Right atrium auricular region (tissue), 2 donors: ENCODE data around the gene MCEMP1. TPM values are rescaled to one million over a fixed set of nuclear protein-coding genes. Genes with fewer than 3 reads are reported as not detected.

Source experiments
- DNase-seq: peaks from one replicate; pipeline ENCODE4 v3.0.0-alpha.2; 2019; ENCODE audit warnings: low spot score
- H3K27ac ChIP-seq, 2 donors: fragments of 200-600 bp; sonication (generic); 1 replicate in 1 of 2; 2 replicates in 1 of 2; pipeline ENCODE4 v1.5.1; 2016 to 2019
- H3K27me3 ChIP-seq, 2 donors: fragments of 200-600 bp; sonication (generic); one replicate each; pipeline versions ENCODE4 v1.5.1 to v1.6.0; 2017 to 2019
- H3K36me3 ChIP-seq: fragments of 200-600 bp; sonication (generic); one replicate; pipeline ENCODE4 v1.5.1; 2016
- H3K4me1 ChIP-seq, 2 donors: fragments of 200-600 bp; sonication (generic); one replicate each; pipeline versions ENCODE4 v1.5.1 to v1.6.0; 2017 to 2019
- H3K4me3 ChIP-seq, 2 donors: fragments of 200-600 bp; sonication (generic); 1 replicate in 1 of 2; 2 replicates in 1 of 2; pipeline ENCODE4 v1.5.1; 2017 to 2019; ENCODE audit warnings: mild to moderate bottlenecking in 1 of 2, moderate library complexity in 1 of 2
- H3K9me3 ChIP-seq, 2 donors: fragments of 200-600 bp; sonication (generic); one replicate each; pipeline ENCODE4 v1.5.1; 2019
- total RNA-seq, 2 donors: library from RNA; depleted of rRNA; stranded (reverse); fragments of >200 nt; gene quantifications; one replicate each; pipeline ENCODE4 v1.1.0, GENCODE V29; 2016
- TF ChIP-seq, protein P1 (sequence below), 2 donors: fragments of 200-600 bp; sonication (generic); IDR thresholded peaks; one replicate each; pipeline ENCODE4 v1.5.1; 2019; ENCODE audit warnings: antibody characterized with exemption in 2 of 2

Gene MCEMP1
- total RNA-seq, 2 donors from 2014 or later: 0.70 to 1.5 TPM

DNA sequence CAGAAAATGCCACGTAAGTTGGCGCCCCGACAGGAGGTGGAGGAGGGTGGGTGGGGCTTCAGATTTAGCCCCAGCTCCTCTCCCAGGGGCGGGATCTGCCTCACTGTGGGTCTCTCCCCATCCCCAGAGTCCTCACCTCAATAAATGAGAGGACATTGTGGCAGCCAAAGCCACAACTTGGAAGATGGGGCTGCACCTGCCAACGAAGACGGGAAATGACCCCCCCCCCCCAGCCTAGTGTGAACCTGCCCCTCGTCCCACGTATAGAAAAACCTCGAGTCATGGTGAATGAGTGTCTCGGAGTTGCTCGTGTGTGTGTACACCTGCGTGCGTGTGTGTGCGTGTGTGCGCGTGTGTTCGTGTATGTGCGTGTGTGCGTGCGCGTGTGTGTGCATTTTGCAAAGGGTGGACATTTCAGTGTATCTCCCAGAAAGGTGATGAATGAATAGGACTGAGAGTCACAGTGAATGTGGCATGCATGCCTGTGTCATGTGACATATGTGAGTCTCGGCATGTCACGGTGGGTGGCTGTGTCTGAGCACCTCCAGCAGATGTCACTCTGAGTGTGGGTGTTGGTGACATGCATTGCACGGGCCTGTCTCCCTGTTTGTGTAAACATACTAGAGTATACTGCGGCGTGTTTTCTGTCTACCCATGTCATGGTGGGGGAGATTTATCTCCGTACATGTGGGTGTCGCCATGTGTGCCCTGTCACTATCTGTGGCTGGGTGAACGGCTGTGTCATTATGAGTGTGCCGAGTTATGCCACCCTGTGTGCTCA, 2.3 kb downstream of the MCEMP1 start:
- Histone ChIP-seq H3K4me3 (no peak overlapping the region), H3K9me3 (no peaks in the 10 kb centered on the region), H3K36me3 (peaks cover 11% of the 10 kb centered on the region), H3K27me3 (no peaks in the 10 kb centered on the region), H3K27ac (no peak overlapping the region), H3K4me1 (peaks cover 0 to 16% of the 10 kb centered on the region in 2 donors)
- TF ChIP-seq, protein P1, sequence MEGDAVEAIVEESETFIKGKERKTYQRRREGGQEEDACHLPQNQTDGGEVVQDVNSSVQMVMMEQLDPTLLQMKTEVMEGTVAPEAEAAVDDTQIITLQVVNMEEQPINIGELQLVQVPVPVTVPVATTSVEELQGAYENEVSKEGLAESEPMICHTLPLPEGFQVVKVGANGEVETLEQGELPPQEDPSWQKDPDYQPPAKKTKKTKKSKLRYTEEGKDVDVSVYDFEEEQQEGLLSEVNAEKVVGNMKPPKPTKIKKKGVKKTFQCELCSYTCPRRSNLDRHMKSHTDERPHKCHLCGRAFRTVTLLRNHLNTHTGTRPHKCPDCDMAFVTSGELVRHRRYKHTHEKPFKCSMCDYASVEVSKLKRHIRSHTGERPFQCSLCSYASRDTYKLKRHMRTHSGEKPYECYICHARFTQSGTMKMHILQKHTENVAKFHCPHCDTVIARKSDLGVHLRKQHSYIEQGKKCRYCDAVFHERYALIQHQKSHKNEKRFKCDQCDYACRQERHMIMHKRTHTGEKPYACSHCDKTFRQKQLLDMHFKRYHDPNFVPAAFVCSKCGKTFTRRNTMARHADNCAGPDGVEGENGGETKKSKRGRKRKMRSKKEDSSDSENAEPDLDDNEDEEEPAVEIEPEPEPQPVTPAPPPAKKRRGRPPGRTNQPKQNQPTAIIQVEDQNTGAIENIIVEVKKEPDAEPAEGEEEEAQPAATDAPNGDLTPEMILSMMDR (IDR thresholded peaks at IDR 0.05): no peak
- no peak for DNase-seq

DNA sequence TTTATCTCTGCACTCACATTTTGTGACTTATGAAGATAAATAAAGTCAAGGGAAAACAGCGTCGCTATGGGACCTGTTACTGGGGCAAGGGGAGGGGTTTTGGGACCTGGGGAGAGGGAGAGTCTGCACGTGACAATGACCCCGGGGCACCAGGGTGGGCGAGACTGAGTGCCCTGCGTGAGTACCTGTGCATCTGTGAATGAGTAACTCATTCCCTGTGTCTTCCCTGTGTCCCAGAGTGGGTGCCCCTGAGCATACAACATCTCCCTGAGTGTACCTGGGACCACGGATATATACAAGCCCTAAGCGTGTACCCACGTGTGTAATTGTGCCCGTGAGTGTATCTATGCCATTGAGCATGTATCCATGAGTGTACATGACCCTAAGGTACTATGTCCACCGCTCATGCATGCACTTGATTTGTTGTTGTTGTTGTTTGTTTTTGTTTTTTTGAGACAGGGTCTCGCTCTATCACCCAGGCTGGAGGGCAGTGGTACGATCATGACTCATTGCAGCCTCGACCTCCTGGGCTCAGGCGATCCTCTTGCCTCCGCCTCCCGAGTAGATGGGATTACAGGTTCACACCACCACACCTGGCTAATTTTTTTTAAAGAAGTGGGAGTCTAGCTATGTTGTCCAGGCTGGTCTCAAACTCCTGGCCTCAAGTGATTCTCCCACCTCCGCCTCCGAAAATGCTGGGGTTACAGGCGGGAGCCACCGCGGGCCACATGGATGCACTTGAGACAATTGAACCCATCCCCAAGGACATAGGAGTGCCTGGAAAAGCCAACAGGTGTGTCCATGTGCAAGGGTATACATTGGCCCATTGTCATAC, 3.1 kb downstream of the MCEMP1 start:
- Histone ChIP-seq H3K9me3 (no peaks in the 10 kb centered on the region), H3K36me3 (peaks cover 11% of the 10 kb centered on the region), H3K4me3 (peak overlapping the region; percentile 99), H3K27ac (peak overlapping the region in 1 of 2 donors; percentile 89), H3K4me1 (peaks cover 0 to 16% of the 10 kb centered on the region in 2 donors), H3K27me3 (no peaks in the 10 kb centered on the region)
- no peak for DNase-seq
- TF ChIP-seq, protein P1 (IDR thresholded peaks at IDR 0.05): no peak

DNA sequence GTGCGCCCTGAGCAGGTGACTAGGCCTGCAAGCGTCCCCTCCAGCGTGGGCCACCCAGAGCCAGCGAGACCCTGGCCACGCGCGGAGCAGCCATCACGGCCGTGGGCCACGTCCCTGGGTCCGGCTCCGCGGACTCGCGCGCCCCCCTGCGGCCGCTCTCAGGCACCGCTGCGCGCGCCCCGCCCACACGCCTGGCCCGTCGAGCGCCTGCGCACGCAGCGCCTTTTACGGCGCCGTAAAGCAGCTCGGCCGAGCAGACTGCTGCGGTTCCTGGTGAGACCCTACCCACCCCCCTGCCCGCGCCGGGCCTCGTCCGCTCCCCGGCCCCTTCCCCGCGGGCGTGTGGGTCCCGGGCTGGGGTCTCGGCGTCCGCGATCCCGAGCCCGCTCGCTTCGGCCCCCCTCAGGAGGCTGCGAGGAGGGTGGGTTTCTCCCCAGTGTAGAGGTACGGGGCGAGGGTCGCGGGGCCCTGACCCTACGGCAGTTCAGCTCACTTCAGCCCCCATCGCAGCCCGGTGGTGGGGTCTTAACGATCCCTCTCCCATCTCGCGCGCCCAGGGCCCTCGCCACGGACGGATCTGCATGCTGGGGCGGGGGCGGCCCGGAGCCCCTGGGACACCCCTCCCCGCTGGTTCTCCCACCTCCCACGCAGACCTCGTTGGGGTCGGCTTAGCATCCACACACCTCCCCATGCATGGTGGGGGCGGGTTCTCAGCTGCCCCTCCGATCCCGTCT, 3.9 kb downstream of the MCEMP1 start, which contains the start of gene TRAPPC5:
TRAPPC5 (plus strand) TSS at position 228 of the 734 bp plus-strand sequence. CDS start 1,421 bp downstream, outside the sequence.
- Histone ChIP-seq H3K4me1 (peaks cover 0 to 16% of the 10 kb centered on the region in 2 donors), H3K36me3 (peaks cover 11% of the 10 kb centered on the region), H3K4me3 (peak within 1 kb of the TSS; percentile 99), H3K9me3 (no peaks in the 10 kb centered on the region), H3K27ac (peak within 1 kb of the TSS; percentile 81 to 89), H3K27me3 (no peaks in the 10 kb centered on the region)
- TF ChIP-seq, protein P1 (IDR thresholded peaks at IDR 0.05): peak; percentile 91 to 99
- peak; percentile 78 for DNase-seq

DNA sequence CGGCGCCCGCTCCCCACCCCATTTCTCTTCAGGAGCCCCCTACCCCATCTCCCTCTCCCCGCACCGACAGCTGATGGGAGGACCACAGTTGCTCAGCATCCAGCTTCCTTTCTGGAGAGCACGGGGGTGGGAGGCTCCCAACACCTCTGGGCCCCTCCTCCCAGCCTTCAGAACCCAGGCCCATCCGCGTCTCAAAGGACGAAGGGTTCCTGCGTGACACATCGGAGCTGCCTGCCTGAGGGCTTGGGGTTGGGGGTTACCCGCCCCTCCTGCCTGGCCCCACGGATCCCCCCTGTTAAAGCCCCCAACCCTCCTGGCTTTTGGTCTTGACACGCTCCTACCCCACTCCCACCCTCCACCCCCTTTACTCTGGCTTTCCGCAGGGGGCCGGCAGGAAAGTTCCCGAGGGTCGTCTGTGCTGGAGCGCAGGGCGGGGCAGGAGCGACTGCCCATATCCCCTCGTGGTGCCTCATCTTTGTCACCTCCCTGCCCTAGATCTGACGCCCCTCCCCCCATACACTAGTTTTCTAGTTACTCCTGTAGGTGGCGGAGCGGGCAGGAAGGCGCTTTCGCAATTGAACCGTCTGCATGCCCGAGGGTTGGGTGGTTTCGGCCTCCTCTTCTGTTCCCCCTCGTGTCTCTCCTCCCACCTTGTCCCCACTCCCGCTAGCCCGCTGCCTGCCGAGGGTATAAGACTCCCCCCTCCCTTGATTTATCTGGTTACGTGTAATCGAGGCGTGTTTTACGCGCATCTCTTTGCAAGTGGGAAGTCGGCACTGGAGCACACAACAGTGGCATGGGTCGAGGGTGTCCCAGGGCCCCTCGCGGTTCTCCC, 4.7 kb downstream of the MCEMP1 start:
- DNase-seq: peak; percentile 87
- TF ChIP-seq, protein P1 (IDR thresholded peaks at IDR 0.05): peak in 1 of 2 donors; percentile 64
- Histone ChIP-seq H3K27me3 (no peaks in the 10 kb centered on the region), H3K27ac (peak overlapping the region; percentile 81 to 89), H3K4me1 (peaks cover 0 to 16% of the 10 kb centered on the region in 2 donors), H3K9me3 (no peaks in the 10 kb centered on the region), H3K36me3 (peaks cover 11% of the 10 kb centered on the region), H3K4me3 (peak overlapping the region; percentile 99)
